Measurements from ENCODE around the gene PPP1R9B. TPM values are rescaled to one million over a fixed set of nuclear protein-coding genes. Genes with fewer than 3 reads are reported as not detected.
A peak's percentile ranks its signal among the peaks of the same experiment; 100 is the strongest.

The PPP1R9B gene
- total RNA-seq, 2 experiments from 2014 or later, result 110 to 117 TPM

GRCh38 chr17:50146230-50146926 is 4.1 kb downstream of the PPP1R9B start:
- Mint-ChIP-seq H3K9me3 (no peaks in the 10 kb centered on the region), H3K27me3 (no peaks in the 10 kb centered on the region), H3K36me3 (ENCODE audit: low read depth) (peaks cover 58% of the 10 kb centered on the region), H3K27ac (peak overlapping the region; percentile 87), H3K4me3 (peak overlapping the region; percentile 93), H3K4me1 (peaks cover 63% of the 10 kb centered on the region)
- CTCF ChIA-PET, result interaction anchor here (0.9 to 3.0 kb wide), 9 partner anchors 9 to 58 kb away, joined by 3 to 18 read pairs (median 4); partner anchors contain the start of gene SAMD14
- POLR2A ChIA-PET, result interaction anchor here (0.6 kb wide), 1 partner anchor 16 kb away, joined by 5 read pairs; no protein-coding TSS in a partner anchor
- no peak for DNase-seq

GRCh38 chr17:50145532-50146229 is 4.8 kb downstream of the PPP1R9B start:
- H3K27me3 Mint-ChIP-seq, result no peaks in the 10 kb centered on the region
- peaks cover 65% of the 10 kb centered on the region for H3K36me3 Mint-ChIP-seq (ENCODE audit: low read depth)
- H3K4me3 Mint-ChIP-seq, result peak overlapping the region; percentile 13
- H3K9me3 Mint-ChIP-seq, result no peaks in the 10 kb centered on the region
- no peak overlapping the region for H3K27ac Mint-ChIP-seq
- H3K4me1 Mint-ChIP-seq, result peaks cover 69% of the 10 kb centered on the region
- no peak for DNase-seq
- CTCF ChIA-PET, result interaction anchor here (0.9 to 3.0 kb wide), 9 partner anchors 9 to 57 kb away, joined by 3 to 18 read pairs (median 4); partner anchors contain the start of gene PDK2
- POLR2A ChIA-PET, result no interaction called here

GRCh38 chr17:50144845-50145531 is 5.5 kb downstream of the PPP1R9B start:
- CTCF ChIA-PET, result interaction anchor here (1.3 to 3.0 kb wide), 6 partner anchors 9 to 51 kb away, joined by 3 to 18 read pairs (median 4); partner anchors contain the start of gene PDK2
- DNase-seq, result no peak
- H3K27me3 Mint-ChIP-seq, result no peaks in the 10 kb centered on the region

GRCh38 chr17:50144355-50144754 is 6.1 kb downstream of the PPP1R9B start:
- CTCF ChIA-PET, result interaction anchor here (1.4 to 1.9 kb wide), 3 partner anchors 8 to 27 kb away, joined by 4 read pairs; no protein-coding TSS in a partner anchor
- no peaks in the 10 kb centered on the region for H3K27me3 Mint-ChIP-seq
- H3K27ac Mint-ChIP-seq, result peak overlapping the region; percentile 27
- no peaks in the 10 kb centered on the region for H3K9me3 Mint-ChIP-seq
- POLR2A ChIA-PET, result no interaction called here
- no peak overlapping the region for H3K4me3 Mint-ChIP-seq
- H3K36me3 Mint-ChIP-seq (ENCODE audit: low read depth), result peaks cover 78% of the 10 kb centered on the region
- peaks cover 82% of the 10 kb centered on the region for H3K4me1 Mint-ChIP-seq
- no peak for DNase-seq

More at GRCh38 chr17:50144845-50145531, 5.5 kb downstream of the PPP1R9B start:
- peak overlapping the region; percentile 13 for H3K4me3 Mint-ChIP-seq
- peaks cover 72% of the 10 kb centered on the region for H3K36me3 Mint-ChIP-seq (ENCODE audit: low read depth)
- H3K27ac Mint-ChIP-seq, result no peak overlapping the region
- POLR2A ChIA-PET, result no interaction called here
- H3K9me3 Mint-ChIP-seq, result no peaks in the 10 kb centered on the region
- H3K4me1 Mint-ChIP-seq, result peaks cover 76% of the 10 kb centered on the region

GRCh38 chr17:50143461-50144176 is 6.9 kb downstream of the PPP1R9B start:
- Mint-ChIP-seq H3K4me3 (no peak overlapping the region), H3K36me3 (ENCODE audit: low read depth) (peaks cover 80% of the 10 kb centered on the region), H3K27ac (peak overlapping the region; percentile 27), H3K4me1 (peaks cover 83% of the 10 kb centered on the region), H3K9me3 (no peaks in the 10 kb centered on the region), H3K27me3 (no peaks in the 10 kb centered on the region)
- DNase-seq, result no peak
- POLR2A ChIA-PET, result no interaction called here
- CTCF ChIA-PET, result interaction anchor here (1.4 to 2.1 kb wide), 3 partner anchors 18 to 49 kb away, joined by 4 to 9 read pairs (median 5); partner anchors contain the start of gene PDK2

- no peak for DNase-seq
- ChIA-PET POLR2A (no interaction called here), CTCF (interaction anchor here (1.2 to 5.6 kb wide), 5 partner anchors 10 to 47 kb away, joined by 3 to 40 read pairs (median 9); partner anchors contain the start of genes PDK2 and PPP1R9B)
- peaks cover 80% of the 10 kb centered on the region for H3K4me1 Mint-ChIP-seq
- H3K9me3 Mint-ChIP-seq, result no peaks in the 10 kb centered on the region
- no peaks in the 10 kb centered on the region for H3K27me3 Mint-ChIP-seq
- H3K27ac Mint-ChIP-seq, result peak overlapping the region; percentile 70
- peak overlapping the region; percentile 55 for H3K4me3 Mint-ChIP-seq
- H3K36me3 Mint-ChIP-seq (ENCODE audit: low read depth), result peaks cover 84% of the 10 kb centered on the region
These were observed 8.7 kb downstream of the PPP1R9B start for GRCh38 chr17:50141745-50142110.

- no peaks in the 10 kb centered on the region for H3K27me3 Mint-ChIP-seq
- peaks cover 87% of the 10 kb centered on the region for H3K36me3 Mint-ChIP-seq (ENCODE audit: low read depth)
- DNase-seq, result no peak
- ChIA-PET POLR2A (no interaction called here), CTCF (interaction anchor here (1.2 to 5.6 kb wide), 6 partner anchors 11 to 157 kb away, joined by 3 to 40 read pairs (median 6); partner anchors contain the start of gene PPP1R9B)
- H3K4me1 Mint-ChIP-seq, result peaks cover 75% of the 10 kb centered on the region
- H3K27ac Mint-ChIP-seq, result peak overlapping the region; percentile 85
- peak overlapping the region; percentile 60 for H3K4me3 Mint-ChIP-seq
- H3K9me3 Mint-ChIP-seq, result no peaks in the 10 kb centered on the region
These were observed 9.3 kb downstream of the PPP1R9B start for GRCh38 chr17:50141026-50141744.

GRCh38 chr17:50139950-50140885 is 10.3 kb downstream of the PPP1R9B start:
- CTCF ChIA-PET, result interaction anchor here (1.2 to 5.6 kb wide), 11 partner anchors 7 to 158 kb away, joined by 3 to 40 read pairs (median 5); partner anchors contain the start of genes PPP1R9B and SAMD14
- H3K27me3 Mint-ChIP-seq, result no peaks in the 10 kb centered on the region
- H3K36me3 Mint-ChIP-seq (ENCODE audit: low read depth), result peaks cover 84% of the 10 kb centered on the region
- peaks cover 67% of the 10 kb centered on the region for H3K4me1 Mint-ChIP-seq
- peak overlapping the region; percentile 85 for H3K27ac Mint-ChIP-seq
- POLR2A ChIA-PET, result no interaction called here
- peak; percentile 85 for DNase-seq
- H3K9me3 Mint-ChIP-seq, result no peaks in the 10 kb centered on the region
- H3K4me3 Mint-ChIP-seq, result peak overlapping the region; percentile 60

- peaks cover 79% of the 10 kb centered on the region for H3K36me3 Mint-ChIP-seq (ENCODE audit: low read depth)
- no peak for DNase-seq
- H3K4me3 Mint-ChIP-seq, result no peak overlapping the region
- H3K27me3 Mint-ChIP-seq, result no peaks in the 10 kb centered on the region
- POLR2A ChIA-PET, result no interaction called here
- peaks cover 59% of the 10 kb centered on the region for H3K4me1 Mint-ChIP-seq
- peak overlapping the region; percentile 85 for H3K27ac Mint-ChIP-seq
- H3K9me3 Mint-ChIP-seq, result no peaks in the 10 kb centered on the region
- CTCF ChIA-PET, result interaction anchor here (0.5 to 5.6 kb wide), 18 partner anchors 8 to 159 kb away, joined by 3 to 40 read pairs (median 4); partner anchors contain the start of genes PPP1R9B and SAMD14
These were observed 11.2 kb downstream of the PPP1R9B start for GRCh38 chr17:50139185-50139783.

- Mint-ChIP-seq H3K27me3 (no peaks in the 10 kb centered on the region), H3K4me3 (no peak overlapping the region), H3K9me3 (no peaks in the 10 kb centered on the region), H3K36me3 (ENCODE audit: low read depth) (peaks cover 63% of the 10 kb centered on the region), H3K4me1 (peaks cover 39% of the 10 kb centered on the region), H3K27ac (peak overlapping the region; percentile 27)
- no peak for DNase-seq
- ChIA-PET CTCF (interaction anchor here (0.6 to 1.7 kb wide), 5 partner anchors 14 to 880 kb away, joined by 3 to 4 read pairs (median 3); no protein-coding TSS in a partner anchor), POLR2A (no interaction called here)
These were observed 13.4 kb downstream of the PPP1R9B start for GRCh38 chr17:50137042-50137441.

All from activated CD4-positive, alpha-beta T cell treated with anti-CD3 and anti-CD28 coated beads, Interleukin-2, amount 10 ng/mL, durations not matched to agents 7 days and 5 days (primary cell).